Astrocyte (in vitro differentiated cells and primary cell): ENCODE measurements around the gene POP5. TPM values are rescaled to one million over a fixed set of nuclear protein-coding genes. Genes with fewer than 3 reads are reported as not detected.

Experiments
- DNase-seq: peaks from one replicate; pipeline ENCODE4 v3.0.0-alpha.2; 2010; ENCODE audit warnings: low read depth
- FAIRE-seq: peaks from 2 replicates; lab custom pipeline; 2011; peaks lifted over from hg19 to GRCh38; lab: Jason Lieb, UNC
- H2AFZ ChIP-seq: 2 replicates; pipeline ENCODE4 v1.6.0; 2012; ENCODE audit warnings: low read depth, low read length, inconsistent platforms
- H3K27ac ChIP-seq: 2 replicates; pipeline ENCODE4 v1.5.1; 2011; ENCODE audit warnings: low read depth, low read length, inconsistent platforms
- H3K27me3 ChIP-seq: 2 replicates; pipeline ENCODE4 v1.6.0; 2011; ENCODE audit warnings: low read length, inconsistent platforms; ENCODE audit not compliant: insufficient read depth
- H3K36me3 ChIP-seq: 2 replicates; pipeline ENCODE4 v1.5.1; 2011; ENCODE audit warnings: low read length, inconsistent platforms; ENCODE audit not compliant: insufficient read depth
- H3K4me1 ChIP-seq: 2 replicates; pipeline ENCODE4 v1.5.1; 2011; ENCODE audit warnings: low read length, inconsistent platforms; ENCODE audit not compliant: insufficient read depth
- H3K4me2 ChIP-seq: 2 replicates; pipeline ENCODE4 v1.6.0; 2012; ENCODE audit warnings: low read length, inconsistent platforms
- H3K4me3 ChIP-seq: 2 replicates; pipeline ENCODE4 v1.5.1; 2011; ENCODE audit warnings: low read depth, mild to moderate bottlenecking, low read length, inconsistent platforms; ENCODE audit not compliant: insufficient read depth
- H3K79me2 ChIP-seq: 2 replicates; pipeline ENCODE4 v1.6.0; 2012; ENCODE audit warnings: mild to moderate bottlenecking, low read length, inconsistent platforms; ENCODE audit not compliant: insufficient read depth
- H3K9ac ChIP-seq: 2 replicates; pipeline ENCODE4 v1.6.0; 2012; ENCODE audit warnings: mild to moderate bottlenecking, low read length, inconsistent platforms
- H3K9me3 ChIP-seq: 2 replicates; pipeline ENCODE4 v1.5.1; 2012; ENCODE audit warnings: low read depth, mild to moderate bottlenecking, low read length, inconsistent platforms; ENCODE audit not compliant: insufficient read depth
- H4K20me1 ChIP-seq: 2 replicates; pipeline ENCODE4 v1.6.0; 2012; ENCODE audit warnings: low read length, inconsistent platforms; ENCODE audit not compliant: insufficient read depth
- H3K27ac Mint-ChIP-seq: one replicate; pipeline ENCODE4 v1.8.0; 2021; ENCODE audit warnings: mild to moderate bottlenecking, mixed read lengths; ENCODE audit not compliant: unreplicated experiment
- H3K27me3 Mint-ChIP-seq: one replicate; pipeline ENCODE4 v1.8.0; 2021; ENCODE audit warnings: low read depth, mixed read lengths; ENCODE audit not compliant: unreplicated experiment
- H3K36me3 Mint-ChIP-seq: one replicate; pipeline ENCODE4 v1.8.0; 2021; ENCODE audit warnings: low read depth, mixed read lengths; ENCODE audit not compliant: unreplicated experiment
- H3K4me1 Mint-ChIP-seq: one replicate; pipeline ENCODE4 v1.8.0; 2021; ENCODE audit warnings: low read depth, mixed read lengths; ENCODE audit not compliant: unreplicated experiment
- H3K4me3 Mint-ChIP-seq: one replicate; pipeline ENCODE4 v1.8.0; 2021; ENCODE audit warnings: mild to moderate bottlenecking, moderate library complexity, mixed read lengths; ENCODE audit not compliant: unreplicated experiment
- H3K9me3 Mint-ChIP-seq: one replicate; pipeline ENCODE4 v1.8.0; 2021; ENCODE audit warnings: mild to moderate bottlenecking, mixed read lengths; ENCODE audit not compliant: unreplicated experiment
- CTCF ChIP-seq: IDR thresholded peaks from 2 replicates; pipeline ENCODE4 v1.5.1; 2011; ENCODE audit warnings: low read depth, mild to moderate bottlenecking, inconsistent platforms, low read length, moderate library complexity; ENCODE audit not compliant: insufficient read depth
- EZH2 ChIP-seq: IDR thresholded peaks from 2 replicates; pipeline ENCODE4 v1.6.1; 2012; ENCODE audit warnings: mild to moderate bottlenecking, low read length, inconsistent platforms; ENCODE audit not compliant: insufficient read depth
- total RNA-seq: library from RNA; stranded (reverse); gene quantifications from 2 replicates; pipeline ENCODE4 v1.2.1, GENCODE V29; 2021

POP5 gene
- total RNA-seq, 1 donor from 2014 or later: 31.3 TPM

- Histone ChIP-seq H3K27ac (no peak overlapping the region), H3K4me1 (no peaks in the 10 kb centered on the region), H3K4me3 (no peak overlapping the region), H3K36me3 (no peaks in the 10 kb centered on the region), H3K4me2 (no peak overlapping the region), H2AFZ (no peak overlapping the region), H3K27me3 (peaks cover 5% of the 10 kb centered on the region), H3K9ac (no peak overlapping the region), H4K20me1 (no peaks in the 10 kb centered on the region), H3K9me3 (no peaks in the 10 kb centered on the region), H3K79me2 (no peaks in the 10 kb centered on the region)
- Mint-ChIP-seq H3K36me3 (no peaks in the 10 kb centered on the region), H3K4me1 (no peaks in the 10 kb centered on the region), H3K27me3 (peaks cover 40% of the 10 kb centered on the region), H3K27ac (no peak overlapping the region), H3K4me3 (no peak overlapping the region), H3K9me3 (no peaks in the 10 kb centered on the region)
- TF ChIP-seq EZH2 (no peak), CTCF (no peak)
- no peak for FAIRE-seq
- no peak for DNase-seq
These were observed 9.7 kb upstream of the POP5 start for GRCh38 chr12:120590741-120591407.

- Histone ChIP-seq H4K20me1 (no peaks in the 10 kb centered on the region), H3K27ac (no peak overlapping the region), H3K79me2 (no peaks in the 10 kb centered on the region), H2AFZ (no peak overlapping the region), H3K4me3 (no peak overlapping the region), H3K27me3 (peaks cover 8% of the 10 kb centered on the region), H3K36me3 (no peaks in the 10 kb centered on the region), H3K4me2 (no peak overlapping the region), H3K9ac (no peak overlapping the region), H3K9me3 (no peaks in the 10 kb centered on the region), H3K4me1 (no peaks in the 10 kb centered on the region)
- Mint-ChIP-seq H3K4me3 (no peak overlapping the region), H3K27me3 (peaks cover 36% of the 10 kb centered on the region), H3K4me1 (no peaks in the 10 kb centered on the region), H3K9me3 (no peaks in the 10 kb centered on the region), H3K36me3 (no peaks in the 10 kb centered on the region), H3K27ac (no peak overlapping the region)
- TF ChIP-seq EZH2: no peak
- no peak for TF ChIP-seq CTCF
- no peak for DNase-seq
- FAIRE-seq: no peak
These were observed 8.0 kb upstream of the POP5 start for GRCh38 chr12:120588948-120589930.
